Endothelial cell (in vitro differentiated cells): ENCODE measurements around the gene PTPRN2. TPM values are rescaled to one million over a fixed set of nuclear protein-coding genes. Genes with fewer than 3 reads are reported as not detected.
A peak's percentile ranks its signal among the peaks of the same experiment; 100 is the strongest.

Experiments used
- DNase-seq: peaks from one replicate; pipeline ENCODE4 v3.0.0; 2021; ENCODE audit warnings: low spot score
- H3K27ac Mint-ChIP-seq: one replicate; pipeline ENCODE4 v1.8.0; 2021; ENCODE audit warnings: mixed read lengths, inconsistent platforms; ENCODE audit not compliant: unreplicated experiment
- H3K27me3 Mint-ChIP-seq: one replicate; pipeline ENCODE4 v1.8.0; 2021; ENCODE audit warnings: mild to moderate bottlenecking, moderate library complexity, mixed read lengths, inconsistent platforms; ENCODE audit not compliant: unreplicated experiment
- H3K36me3 Mint-ChIP-seq: one replicate; pipeline ENCODE4 v1.8.0; 2021; ENCODE audit warnings: mild to moderate bottlenecking, low read depth, mixed read lengths, inconsistent platforms; ENCODE audit not compliant: unreplicated experiment
- H3K4me1 Mint-ChIP-seq: one replicate; pipeline ENCODE4 v1.8.0; 2021; ENCODE audit warnings: mild to moderate bottlenecking, mixed read lengths, inconsistent platforms; ENCODE audit not compliant: unreplicated experiment
- H3K4me3 Mint-ChIP-seq: one replicate; pipeline ENCODE4 v1.8.0; 2021; ENCODE audit warnings: mild to moderate bottlenecking, mixed read lengths, inconsistent platforms; ENCODE audit not compliant: unreplicated experiment
- H3K9me3 Mint-ChIP-seq: one replicate; pipeline ENCODE4 v1.8.0; 2021; ENCODE audit warnings: mixed read lengths, inconsistent platforms; ENCODE audit not compliant: unreplicated experiment
- total RNA-seq: library from RNA; stranded (reverse); fragmentation: NEBNext Ultra II Directional; extraction: Animal tissue kit (Norgen Biotek cat#: 25700); gene quantifications from one replicate; pipeline ENCODE4 v1.2.1, GENCODE V29; 2021; ENCODE audit not compliant: unreplicated experiment
- TF ChIP-seq, protein P1 (sequence below): fragments of 200-600 bp; sonication (generic); IDR thresholded peaks from one replicate; pipeline ENCODE4 v1.5.0; 2021; ENCODE audit warnings: antibody characterized with exemption; ENCODE audit not compliant: unreplicated experiment

PTPRN2 gene
- total RNA-seq, 1 donor from 2014 or later = 0.18 TPM

- Mint-ChIP-seq H3K27me3 (peaks cover 9% of the 10 kb centered on the region), H3K27ac (no peak overlapping the region), H3K36me3 (peaks cover 11% of the 10 kb centered on the region), H3K4me3 (no peak overlapping the region), H3K4me1 (no peaks in the 10 kb centered on the region), H3K9me3 (peaks cover 65% of the 10 kb centered on the region)
- TF ChIP-seq, protein P1, sequence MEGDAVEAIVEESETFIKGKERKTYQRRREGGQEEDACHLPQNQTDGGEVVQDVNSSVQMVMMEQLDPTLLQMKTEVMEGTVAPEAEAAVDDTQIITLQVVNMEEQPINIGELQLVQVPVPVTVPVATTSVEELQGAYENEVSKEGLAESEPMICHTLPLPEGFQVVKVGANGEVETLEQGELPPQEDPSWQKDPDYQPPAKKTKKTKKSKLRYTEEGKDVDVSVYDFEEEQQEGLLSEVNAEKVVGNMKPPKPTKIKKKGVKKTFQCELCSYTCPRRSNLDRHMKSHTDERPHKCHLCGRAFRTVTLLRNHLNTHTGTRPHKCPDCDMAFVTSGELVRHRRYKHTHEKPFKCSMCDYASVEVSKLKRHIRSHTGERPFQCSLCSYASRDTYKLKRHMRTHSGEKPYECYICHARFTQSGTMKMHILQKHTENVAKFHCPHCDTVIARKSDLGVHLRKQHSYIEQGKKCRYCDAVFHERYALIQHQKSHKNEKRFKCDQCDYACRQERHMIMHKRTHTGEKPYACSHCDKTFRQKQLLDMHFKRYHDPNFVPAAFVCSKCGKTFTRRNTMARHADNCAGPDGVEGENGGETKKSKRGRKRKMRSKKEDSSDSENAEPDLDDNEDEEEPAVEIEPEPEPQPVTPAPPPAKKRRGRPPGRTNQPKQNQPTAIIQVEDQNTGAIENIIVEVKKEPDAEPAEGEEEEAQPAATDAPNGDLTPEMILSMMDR = no peak
- no peak for DNase-seq
Measured at GRCh38 chr7:157570531-157571200, 1017.0 kb downstream of the PTPRN2 start.

GRCh38 chr7:157569967-157570366 lies 1017.7 kb downstream of the PTPRN2 start:
- no peak overlapping the region for H3K4me3 Mint-ChIP-seq
- H3K9me3 Mint-ChIP-seq = peaks cover 69% of the 10 kb centered on the region
- peaks cover 11% of the 10 kb centered on the region for H3K36me3 Mint-ChIP-seq
- no peak overlapping the region for H3K27ac Mint-ChIP-seq
- H3K27me3 Mint-ChIP-seq = peaks cover 6% of the 10 kb centered on the region
- TF ChIP-seq, protein P1 = no peak
- DNase-seq = no peak
- H3K4me1 Mint-ChIP-seq = no peaks in the 10 kb centered on the region

GRCh38 chr7:157568770-157569584 lies 1018.6 kb downstream of the PTPRN2 start:
- DNase-seq = no peak
- no peak overlapping the region for H3K27ac Mint-ChIP-seq
- H3K4me1 Mint-ChIP-seq = no peaks in the 10 kb centered on the region
- H3K27me3 Mint-ChIP-seq = peaks cover 6% of the 10 kb centered on the region
- no peak overlapping the region for H3K4me3 Mint-ChIP-seq
- peaks cover 66% of the 10 kb centered on the region for H3K9me3 Mint-ChIP-seq
- TF ChIP-seq, protein P1 = no peak
- peaks cover 16% of the 10 kb centered on the region for H3K36me3 Mint-ChIP-seq

DNA sequence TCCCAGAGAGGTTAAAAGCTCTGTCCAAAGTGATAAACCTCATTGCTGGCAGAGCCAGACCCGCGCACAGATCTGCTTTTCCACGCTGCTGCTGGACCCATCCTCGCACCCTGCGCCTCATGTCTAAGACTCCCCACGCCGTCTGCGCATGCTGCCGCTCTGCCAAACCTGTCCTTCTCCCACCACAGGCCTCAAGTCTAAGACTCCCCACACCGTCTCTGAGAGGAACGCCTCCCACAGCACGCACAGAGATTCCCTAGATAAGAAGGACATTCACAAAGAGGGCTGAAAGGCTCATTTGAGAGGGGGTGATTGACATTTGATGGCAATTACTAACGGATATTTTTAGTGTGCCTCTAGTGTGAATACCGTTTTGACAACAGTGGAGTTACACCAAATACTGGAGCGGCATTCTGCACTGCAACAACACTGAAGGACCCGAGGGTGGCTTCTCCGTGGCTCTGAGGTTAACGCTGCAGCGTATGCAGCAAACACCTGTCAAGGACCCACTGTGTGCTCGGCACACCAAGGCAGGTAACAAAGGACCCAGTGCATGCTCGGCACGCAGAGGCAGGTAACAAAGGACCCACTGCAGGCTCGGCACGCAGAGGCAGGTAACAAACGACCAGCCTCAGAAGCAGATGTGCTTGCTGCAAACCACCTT lies 1019.4 kb downstream of the PTPRN2 start:
- Mint-ChIP-seq H3K4me3 (peak overlapping the region; percentile 37), H3K9me3 (peaks cover 58% of the 10 kb centered on the region), H3K27me3 (peaks cover 6% of the 10 kb centered on the region), H3K36me3 (peaks cover 16% of the 10 kb centered on the region), H3K27ac (no peak overlapping the region), H3K4me1 (no peaks in the 10 kb centered on the region)
- DNase-seq = no peak
- TF ChIP-seq, protein P1 = no peak
